IMR-90 (cell line): ENCODE results near the gene SMYD5. TPM values are rescaled to one million over a fixed set of nuclear protein-coding genes. Genes with fewer than 3 reads are reported as not detected.

Experiments used
- ATAC-seq: fragments of 200-7000 bp; cut with Tn5 transposase; 2 replicates; pipeline ENCODE4 v1.9.1; 2020; ENCODE audit warnings: low read depth, mild to moderate bottlenecking, moderate library complexity
- BruUV-seq: library from RNA; stranded (reverse); fragments of 400-500 nt; replicated peaks from 2 replicates; lab custom pipeline; 2021; lab: Mats Ljungman, UMichigan
- CTCF ChIA-PET: fragments of 300-600 bp; formaldehyde crosslinking; extraction: SDS; loops from one replicate; lab custom pipeline; 2021; ENCODE audit warnings: antibody characterized with exemption; lab: Yijun Ruan, JAX
- POLR2A ChIA-PET: fragments of 300-600 bp; sonication (Branson Sonifier 250); formaldehyde crosslinking; loops from one replicate; lab custom pipeline; 2022; ENCODE audit warnings: antibody characterized with exemption; ENCODE audit not compliant: unreplicated experiment; lab: Charles Lee
- DNase-seq: peaks from one replicate; pipeline ENCODE4 v3.0.0; 2013
- H2AFZ ChIP-seq: replicated peaks from 2 replicates; pipeline ENCODE3; 2013; ENCODE audit warnings: low read length, mild to moderate bottlenecking; ENCODE audit not compliant: poor library complexity
- H2AK5ac ChIP-seq: 2 replicates; pipeline ENCODE4 v1.6.1; 2013; ENCODE audit warnings: low read depth, low read length, inconsistent platforms
- H2AK9ac ChIP-seq: replicated peaks from 2 replicates; pipeline ENCODE3; 2013; ENCODE audit warnings: mild to moderate bottlenecking, low read depth, low read length, moderate library complexity; ENCODE audit not compliant: poor library complexity
- H2BK120ac ChIP-seq: 2 replicates; pipeline ENCODE4 v1.6.1; 2013; ENCODE audit warnings: low read depth, low read length, inconsistent platforms
- H2BK15ac ChIP-seq: 3 replicates; pipeline ENCODE4 v1.6.1; 2013; ENCODE audit warnings: low read depth, low read length, inconsistent platforms
- H2BK20ac ChIP-seq: 2 replicates; pipeline ENCODE4 v1.6.1; 2013; ENCODE audit warnings: low read depth, mild to moderate bottlenecking, inconsistent platforms, low read length, moderate library complexity
- H2BK5ac ChIP-seq: 2 replicates; pipeline ENCODE4 v1.6.1; 2013; ENCODE audit warnings: mild to moderate bottlenecking, low read depth, low read length, inconsistent platforms; ENCODE audit not compliant: poor library complexity, severe bottlenecking
- H3K14ac ChIP-seq: replicated peaks from 2 replicates; pipeline ENCODE4 v1.6.1; 2013; ENCODE audit warnings: low read depth, low read length, inconsistent platforms
- H3K18ac ChIP-seq: 2 replicates; pipeline ENCODE4 v1.6.1; 2013; ENCODE audit warnings: low read depth, low read length, control low read depth
- H3K23ac ChIP-seq: 2 replicates; pipeline ENCODE4 v1.6.1; 2013; ENCODE audit warnings: low read depth, low read length, inconsistent platforms
- H3K27ac ChIP-seq: 2 replicates; pipeline ENCODE4 v1.5.1; 2013; ENCODE audit warnings: mild to moderate bottlenecking, control low read depth, low read length; ENCODE audit not compliant: insufficient read depth
- H3K27me3 ChIP-seq: 2 replicates; pipeline ENCODE4 v1.6.1; 2013; ENCODE audit warnings: low read length; ENCODE audit not compliant: control insufficient read depth, insufficient read depth
- H3K36me3 ChIP-seq: 2 replicates; pipeline ENCODE4 v1.6.1; 2013; ENCODE audit warnings: low read length, mixed read lengths; ENCODE audit not compliant: control insufficient read depth, insufficient read depth
- H3K4ac ChIP-seq: 2 replicates; pipeline ENCODE4 v1.6.1; 2013; ENCODE audit warnings: low read depth, low read length, inconsistent platforms
- H3K4me1 ChIP-seq: 2 replicates; pipeline ENCODE4 v1.6.1; 2013; ENCODE audit warnings: low read length, mixed read lengths; ENCODE audit not compliant: control insufficient read depth, insufficient read depth
- H3K4me2 ChIP-seq: 2 replicates; pipeline ENCODE4 v1.6.1; 2013; ENCODE audit warnings: low read depth, mild to moderate bottlenecking, control low read depth, low read length, moderate library complexity
- H3K4me3 ChIP-seq: 2 replicates; pipeline ENCODE4 v1.5.1; 2013; ENCODE audit warnings: low read depth, mild to moderate bottlenecking, control low read depth, low read length, moderate library complexity; ENCODE audit not compliant: insufficient read depth
- H3K56ac ChIP-seq: 2 replicates; pipeline ENCODE4 v1.6.1; 2013; ENCODE audit warnings: low read length, inconsistent platforms; ENCODE audit not compliant: insufficient read depth; ENCODE audit errors: extremely low read depth
- H3K79me1 ChIP-seq, 2 experiments: 2 replicates each; pipeline ENCODE4 v1.6.1; 2013; ENCODE audit warnings: low read length in 2 of 2, inconsistent platforms in 1 of 2, low read depth in 1 of 2
- H3K9ac ChIP-seq: 2 replicates; pipeline ENCODE4 v1.6.1; 2013; ENCODE audit warnings: low read depth, low read length, control low read depth
- H3K9me1 ChIP-seq: 2 replicates; pipeline ENCODE4 v1.6.1; 2013; ENCODE audit warnings: low read length, inconsistent platforms; ENCODE audit not compliant: insufficient read depth
- H3K9me3 ChIP-seq: 2 replicates; pipeline ENCODE4 v1.6.1; 2013; ENCODE audit warnings: low read length; ENCODE audit not compliant: control insufficient read depth, insufficient read depth
- H4K20me1 ChIP-seq: 2 replicates; pipeline ENCODE4 v1.6.1; 2013; ENCODE audit warnings: low read length, inconsistent platforms; ENCODE audit not compliant: insufficient read depth
- H4K5ac ChIP-seq: 2 replicates; pipeline ENCODE4 v1.6.1; 2013; ENCODE audit warnings: mild to moderate bottlenecking, low read depth, low read length, control low read depth
- H4K8ac ChIP-seq, 2 experiments: 2 replicates each; pipeline ENCODE4 v1.6.1; 2013; ENCODE audit warnings: low read depth in 2 of 2, low read length in 2 of 2, control low read depth in 1 of 2, inconsistent platforms in 1 of 2
- H4K91ac ChIP-seq: 2 replicates; pipeline ENCODE4 v1.6.1; 2013; ENCODE audit warnings: low read depth, low read length, inconsistent platforms; ENCODE audit not compliant: insufficient read depth
- CEBPB ChIP-seq: IDR thresholded peaks from 2 replicates; pipeline ENCODE4 v1.6.1; 2012; ENCODE audit warnings: low read depth, low read length, improper control_type of control experiment
- MAZ ChIP-seq: IDR thresholded peaks from 2 replicates; pipeline ENCODE4 v1.6.1; 2012; ENCODE audit warnings: low read depth, mild to moderate bottlenecking, low read length, improper control_type of control experiment, moderate library complexity, borderline replicate concordance
- dilution Hi-C: fragments of 300-500 bp; cut with HindIII; formaldehyde crosslinking; loops from one replicate; pipeline ENCODE4 v1.14.3; 2018; ENCODE audit warnings: low sequenced_read_pairs; ENCODE audit not compliant: unreplicated experiment
- in situ Hi-C: fragments of 300-500 bp; cut with MboI; formaldehyde crosslinking; loops from 3 replicates; pipeline ENCODE4 v1.14.3; 2019; ENCODE audit warnings: low sequenced_read_pairs, inconsistent platforms, mixed read lengths
- intact Hi-C: fragments of 100-400 bp; cut with micrococcal nuclease; formaldehyde crosslinking; loops from 2 replicates; pipeline ENCODE4 v1.10.0; 2022
- polyA plus RNA-seq, 3 experiments: library from polyadenylated mRNA; depleted of rRNA; stranded (reverse); fragments of >200 nt; gene quantifications; 2 replicates each; pipeline ENCODE4 v1.2.3, GENCODE V29; 2012; ENCODE audit warnings: low replicate concordance in 1 of 3
- total RNA-seq: library from RNA; depleted of rRNA; stranded (reverse); fragments of >200 nt; gene quantifications from 2 replicates; pipeline ENCODE4 v1.2.3, GENCODE V29; 2012

SMYD5 gene
- total and polyA plus RNA-seq, 2 of the 4 experiments (the other 2 are of a cell fraction), result 17.8 to 19.7 TPM

DNA sequence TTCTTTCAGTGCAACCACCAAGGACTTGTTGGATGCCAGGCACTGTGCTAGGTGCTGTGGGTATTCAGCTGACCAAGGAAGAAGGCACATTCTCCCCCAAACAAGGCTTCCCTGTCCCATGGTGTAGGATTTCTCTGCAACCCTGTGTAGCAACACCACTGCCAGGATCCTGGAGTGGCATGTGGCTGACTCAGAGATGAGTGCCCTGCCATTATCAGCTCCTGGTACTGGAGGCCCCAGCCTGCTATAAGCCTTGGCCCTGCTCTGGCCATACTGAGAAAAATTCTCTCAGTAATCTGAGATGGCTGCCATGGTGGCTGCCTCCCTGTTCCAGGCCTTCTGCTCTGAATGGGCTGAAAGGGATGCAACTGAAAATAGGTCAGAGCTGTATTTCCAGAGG lies 4.3 kb downstream of the SMYD5 start:
- Histone ChIP-seq H3K4me1 (peaks cover 6% of the 10 kb centered on the region), H4K8ac (no peak overlapping the region), H3K23ac (no peak overlapping the region), H3K4me2 (no peak overlapping the region), H3K27ac (no peak overlapping the region), H2BK20ac (no peak overlapping the region), H2AK9ac (peak overlapping the region; percentile 37), H3K27me3 (no peaks in the 10 kb centered on the region), H3K9ac (no peak overlapping the region), H2BK5ac (peak overlapping the region; percentile 23), H3K9me1 (peaks cover 24% of the 10 kb centered on the region), H3K79me1 (peaks cover 24 to 52% of the 10 kb centered on the region in 2 experiments; a peak in 3 of 4 replicates), H3K14ac (no peak overlapping the region), H3K4ac (no peak overlapping the region), H2AFZ (no peak overlapping the region), H4K5ac (no peak overlapping the region), H3K36me3 (peaks cover 16% of the 10 kb centered on the region), H2BK120ac (no peak overlapping the region), H3K56ac (no peak overlapping the region), H3K4me3 (no peak overlapping the region), H2BK15ac (no peak overlapping the region), H4K91ac (no peak overlapping the region), H3K9me3 (no peaks in the 10 kb centered on the region), H3K18ac (no peak overlapping the region), H4K20me1 (no peaks in the 10 kb centered on the region; the same call in 1 of the 2 replicates), H2AK5ac (no peak overlapping the region)
- CTCF ChIA-PET, result no interaction called here
- no TSS peak for BruUV-seq
- POLR2A ChIA-PET, result no interaction called here
- intact Hi-C loops, result no loop called here
- in situ Hi-C loops, result no loop called here
- dilution Hi-C loops, result no loop called here
- DNase-seq (peak; percentile 59), ATAC-seq (peak; percentile 25)
- TF ChIP-seq MAZ (no peak), CEBPB (peak; percentile 74)
